IPS-NIHi7 (cell line): ENCODE data around the gene ITGB5.
"Not testable (repeated sequence)": the region's sequence is repeated elsewhere in the genome, so short reads cannot be mapped to it uniquely, and the experiment has no call there.

Experiments
- DNase-seq: peaks from one replicate; pipeline ENCODE4 v3.0.0; 2012; ENCODE audit warnings: mixed read lengths; ENCODE audit errors: extremely low spot score

The ITGB5 gene

DNA sequence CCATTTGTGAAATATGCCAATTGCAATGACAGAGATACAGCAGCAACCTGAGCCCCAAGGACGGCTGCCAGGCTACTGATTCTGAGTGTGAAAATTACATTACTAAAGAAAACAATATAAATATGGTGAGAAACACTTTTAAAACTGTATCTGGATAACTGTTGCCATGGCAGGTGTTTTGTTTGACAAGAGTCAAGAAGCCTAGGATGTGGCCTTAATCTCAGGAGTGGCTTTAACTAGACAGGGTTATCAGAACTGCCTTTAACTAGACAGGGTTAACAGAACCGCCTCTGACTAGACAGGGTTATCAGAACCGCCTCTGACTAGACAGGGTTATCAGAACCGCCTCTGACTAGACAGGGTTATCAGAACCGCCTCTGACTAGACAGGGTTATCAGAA, 98.1 kb downstream of the ITGB5 start:
- DNase-seq, result not testable (repeated sequence)

GRCh38 chr3:124788254-124788745, 98.9 kb downstream of the ITGB5 start:
- no peak for DNase-seq

- no peak for DNase-seq
Measured at GRCh38 chr3:124787476-124788195, 99.5 kb downstream of the ITGB5 start.

- no peak for DNase-seq
Measured at GRCh38 chr3:124786511-124787241, 100.5 kb downstream of the ITGB5 start.

DNA sequence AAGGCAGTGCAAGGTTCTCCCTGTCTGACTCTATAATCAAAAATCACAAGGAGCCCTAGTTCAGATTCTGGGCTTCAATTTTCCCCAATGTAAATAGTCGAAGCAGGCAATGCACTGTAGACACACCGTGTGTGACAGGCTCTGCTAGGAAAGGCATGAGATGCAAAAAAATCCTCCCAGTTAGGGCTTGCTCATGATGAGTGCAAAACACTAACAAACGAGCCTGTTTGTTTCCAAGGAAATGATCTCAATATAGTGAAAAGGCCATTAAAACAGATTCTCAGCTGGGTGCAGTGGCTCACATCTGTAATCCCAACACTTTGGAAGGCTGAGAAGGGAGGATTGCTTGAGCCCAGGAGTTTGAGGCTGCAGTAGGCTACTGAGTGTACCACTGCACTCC, 101.2 kb downstream of the ITGB5 start:
- DNase-seq, result no peak

DNA sequence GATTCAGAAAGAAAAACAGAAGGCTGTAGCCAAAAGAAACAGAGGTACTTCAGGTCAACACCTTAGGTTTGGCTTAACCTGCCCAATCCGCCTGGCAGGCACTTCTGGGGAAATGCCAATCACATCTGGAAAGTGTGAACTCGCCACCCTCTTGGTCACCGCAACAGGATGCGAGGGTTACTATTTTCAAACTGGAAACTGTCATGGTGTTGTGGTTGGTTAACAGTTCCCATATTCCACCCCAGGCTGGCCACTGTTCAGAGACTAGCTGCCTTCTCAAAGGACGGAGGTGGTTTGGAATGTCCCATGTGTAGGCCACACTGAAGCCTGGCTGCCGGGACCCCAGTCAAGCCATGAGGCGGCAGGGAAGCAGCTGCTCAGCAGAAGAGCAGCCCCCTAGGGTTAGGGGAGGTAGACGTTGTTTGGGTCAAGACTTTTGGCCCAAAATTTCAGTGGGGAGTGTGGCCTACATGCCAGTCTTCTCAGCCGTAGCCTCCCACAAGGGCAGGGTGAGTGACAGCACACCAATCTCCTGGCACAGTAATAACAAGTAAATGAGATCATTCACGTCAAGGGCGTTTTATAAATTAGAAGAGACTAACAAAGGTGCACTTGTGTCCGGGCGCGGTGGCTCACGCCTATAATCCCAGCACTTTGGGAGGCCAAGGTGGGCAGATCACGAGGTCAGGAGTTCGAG, 102.3 kb downstream of the ITGB5 start:
- no peak for DNase-seq

DNA sequence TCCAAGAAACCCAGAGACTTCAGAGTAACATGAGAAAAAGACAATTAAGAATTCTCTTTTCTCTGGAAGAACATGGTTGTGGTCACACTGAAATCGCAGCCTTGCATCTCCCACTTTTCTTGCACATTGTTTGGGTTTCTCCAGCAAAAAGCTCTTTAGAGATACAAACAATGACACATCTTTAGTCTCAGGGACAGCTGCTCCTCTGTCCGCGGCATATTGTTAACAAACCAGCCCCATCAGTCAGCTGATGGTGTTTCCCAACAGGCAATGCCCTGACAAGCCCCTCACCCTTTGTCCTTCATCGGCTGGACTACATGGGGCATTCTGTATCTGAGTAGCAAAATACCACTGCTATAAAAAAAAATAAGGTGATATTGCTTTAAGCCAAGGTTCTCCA, 103.5 kb downstream of the ITGB5 start:
- DNase-seq, result no peak

GRCh38 chr3:124782377-124782712, 104.8 kb downstream of the ITGB5 start:
- not testable (repeated sequence) for DNase-seq

DNA sequence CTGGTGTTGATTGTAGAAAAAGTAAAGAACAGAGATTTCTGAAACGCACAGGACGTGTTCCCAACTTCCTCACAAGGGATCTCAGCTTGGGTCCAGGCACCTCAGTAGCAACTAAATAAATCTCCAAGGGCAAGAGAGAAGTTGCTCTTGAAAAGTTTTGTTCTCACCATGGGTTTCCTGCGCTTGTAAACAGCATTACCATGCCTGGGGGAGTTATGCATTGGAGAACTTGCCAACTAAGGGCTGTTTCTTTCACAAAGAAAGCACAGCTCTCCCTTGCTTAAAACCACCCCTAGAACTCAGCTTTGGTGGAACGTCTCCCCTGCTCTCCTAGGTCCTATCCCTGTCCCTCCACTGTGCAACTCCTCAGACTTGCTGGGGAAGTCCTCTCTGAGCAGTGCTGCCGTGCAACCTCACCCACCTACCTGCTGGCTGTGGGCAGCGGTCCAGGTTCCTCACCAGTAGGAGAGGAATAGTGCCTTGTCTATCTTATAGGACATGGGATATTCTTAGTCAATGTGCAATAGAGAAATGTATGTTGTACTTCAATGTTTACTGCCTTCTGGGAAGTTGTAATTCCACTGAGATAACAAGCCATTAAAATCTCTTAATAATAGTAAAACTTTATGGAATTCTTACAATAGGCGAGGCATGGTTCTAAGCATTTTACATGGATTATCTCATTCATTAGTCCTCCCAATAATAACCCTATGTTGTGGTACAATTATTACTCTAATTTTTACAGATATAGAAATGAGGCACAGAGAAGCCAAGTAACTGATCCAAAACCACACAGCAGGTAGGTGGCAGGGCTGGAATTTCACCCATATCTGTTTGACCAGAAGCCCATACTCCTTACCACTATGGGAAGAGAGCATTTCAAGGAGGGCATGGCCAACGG, 105.4 kb downstream of the ITGB5 start:
- no peak for DNase-seq

DNA sequence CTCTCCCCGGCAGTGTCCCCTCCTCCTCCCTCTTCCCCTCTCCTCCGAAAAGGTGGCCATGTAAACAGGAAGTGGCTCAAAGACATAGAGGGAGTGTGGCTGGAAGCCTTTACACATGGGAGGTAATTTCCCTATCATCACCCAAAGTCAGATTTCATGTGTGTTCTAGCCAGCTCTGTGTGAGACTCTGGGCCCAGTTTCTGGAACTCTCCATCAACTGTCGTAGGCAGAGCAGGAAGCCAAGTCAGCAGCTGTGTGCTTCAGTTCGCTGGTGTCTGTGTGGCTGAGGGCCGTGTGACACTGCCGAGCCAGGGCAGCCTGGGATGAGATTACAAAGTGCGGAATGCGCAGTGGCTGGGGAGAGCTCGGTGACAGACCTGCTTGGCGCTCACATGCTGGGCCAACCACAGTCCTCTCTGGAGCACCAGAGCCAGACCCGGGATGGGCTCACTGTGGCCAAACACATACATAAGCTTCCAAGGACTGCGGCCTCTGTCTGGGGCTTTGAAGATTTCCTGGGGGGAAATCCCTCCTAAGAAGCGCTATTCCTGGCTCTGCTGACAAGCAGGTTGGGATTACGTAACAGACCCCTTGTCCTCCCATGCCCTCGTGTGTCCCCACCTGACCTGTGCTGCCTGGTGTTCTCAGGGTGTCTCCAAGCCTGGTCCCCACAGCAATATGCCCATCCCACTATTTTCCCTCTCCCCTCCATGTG, 106.2 kb downstream of the ITGB5 start:
- DNase-seq, result peak; percentile 49

DNA sequence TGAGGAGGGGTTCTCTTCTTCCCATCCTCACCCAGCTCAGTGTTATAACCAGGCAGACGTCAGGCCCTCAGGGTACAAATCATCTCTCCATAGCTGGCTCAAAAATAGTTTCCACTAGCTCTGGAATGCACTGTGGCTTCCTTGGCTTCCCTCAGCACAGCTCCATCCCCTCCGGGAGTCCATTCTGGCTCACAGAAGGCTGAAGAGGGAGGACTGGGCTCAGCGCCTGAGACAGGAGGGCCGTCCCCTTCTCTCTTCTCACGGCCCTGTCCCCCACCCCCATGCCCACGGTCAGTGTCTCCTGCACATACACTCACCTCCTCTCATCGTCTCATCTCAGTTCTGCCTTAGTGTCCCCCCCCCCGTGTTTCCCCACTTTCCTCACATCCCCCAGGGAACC, 106.8 kb downstream of the ITGB5 start:
- no peak for DNase-seq

DNA sequence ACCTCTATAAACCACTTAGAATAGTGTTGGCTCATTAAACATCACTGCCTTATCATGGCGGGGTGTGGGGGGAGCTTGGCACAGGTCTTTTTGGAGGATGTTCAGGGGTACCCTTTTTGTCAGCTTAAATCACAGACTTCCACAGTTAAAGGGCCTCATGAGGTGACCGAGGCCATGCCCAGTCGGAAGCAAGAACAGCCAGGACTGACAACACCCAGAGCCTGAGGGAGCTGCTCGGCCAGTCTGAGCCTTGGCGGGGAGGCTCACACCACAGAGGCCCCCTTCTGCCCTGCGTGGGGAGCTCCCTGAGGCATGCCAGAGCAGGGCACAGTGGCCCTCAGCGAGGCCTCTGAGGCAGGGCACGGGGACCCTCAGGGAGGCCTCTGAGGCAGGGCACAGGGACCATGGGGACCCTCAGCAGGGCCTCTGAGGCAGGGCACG, 107.4 kb downstream of the ITGB5 start:
- DNase-seq, result no peak

GRCh38 chr3:124779116-124779515, 108.0 kb downstream of the ITGB5 start:
- DNase-seq, result no peak

GRCh38 chr3:124777762-124778470, 109.2 kb downstream of the ITGB5 start:
- no peak for DNase-seq

DNA sequence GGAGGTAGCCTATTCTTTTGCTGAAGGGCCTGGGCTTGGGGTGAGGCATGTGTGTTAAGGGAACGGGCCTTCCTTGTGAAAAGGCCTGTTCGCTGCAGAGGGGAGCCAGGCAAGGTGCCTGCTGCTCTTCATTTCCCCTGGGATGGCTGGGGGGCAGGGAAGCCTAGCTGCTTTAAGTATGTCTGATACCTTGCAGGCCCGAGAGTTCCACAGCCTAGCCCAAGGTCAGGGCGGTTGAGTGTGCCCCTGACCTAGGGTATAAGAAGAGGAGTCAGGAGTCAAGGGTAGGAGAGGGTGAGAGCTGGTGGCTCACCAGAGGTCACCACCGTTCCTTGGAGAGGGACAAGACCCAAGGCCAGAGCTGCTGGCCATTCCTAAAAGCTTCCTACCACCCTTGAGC, 110.3 kb downstream of the ITGB5 start:
- DNase-seq, result no peak

DNA sequence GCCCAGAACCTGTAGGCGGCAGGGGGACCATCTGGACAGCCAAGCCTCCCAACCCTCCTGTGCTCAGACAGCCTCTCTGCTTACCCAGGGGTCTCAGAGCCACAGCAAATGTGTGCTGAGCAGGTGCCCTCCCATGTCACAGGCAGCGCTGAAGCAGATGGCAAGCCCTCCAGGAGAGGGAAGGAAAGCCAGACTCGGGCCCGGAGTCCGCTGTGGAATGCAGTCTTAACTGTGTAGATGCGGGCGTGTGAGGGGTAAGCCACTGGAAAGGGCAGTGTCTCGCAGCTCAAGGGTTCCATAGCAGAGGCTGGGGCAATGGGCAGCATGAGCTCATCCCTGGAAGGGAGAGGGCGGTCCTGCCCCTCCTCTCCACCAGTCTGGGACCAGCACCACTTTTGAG, 111.3 kb downstream of the ITGB5 start:
- no peak for DNase-seq

DNA sequence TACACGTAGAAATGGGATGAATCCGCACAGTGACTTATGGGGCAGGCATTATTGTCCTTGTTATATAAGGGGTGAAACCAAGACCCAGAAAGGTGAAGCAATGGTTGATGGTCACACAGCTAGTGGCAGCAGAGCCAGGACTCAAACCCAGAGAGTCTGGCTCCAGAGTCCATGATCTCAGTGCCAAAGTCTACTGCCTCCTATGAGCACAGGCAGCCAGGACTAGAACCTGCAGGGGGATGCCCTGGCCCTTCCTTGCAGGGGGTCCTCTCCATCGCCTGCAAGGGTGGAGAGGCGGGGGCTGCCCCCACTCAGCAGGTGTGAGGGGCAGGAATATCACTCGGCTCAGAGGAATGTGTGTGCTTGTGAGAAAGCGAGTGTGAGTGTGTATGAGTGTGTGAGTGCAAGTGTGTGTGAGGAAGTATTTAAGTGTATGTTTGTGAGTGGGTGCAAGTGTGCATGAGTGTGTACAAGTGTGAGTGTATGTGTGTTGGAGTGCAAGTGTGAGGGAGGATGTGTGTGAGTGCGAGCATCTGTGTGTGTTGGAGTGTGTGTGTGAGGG, 112.2 kb downstream of the ITGB5 start:
- no peak for DNase-seq

- peak; percentile 73 for DNase-seq
Measured at GRCh38 chr3:124774327-124774718, 112.8 kb downstream of the ITGB5 start.

DNA sequence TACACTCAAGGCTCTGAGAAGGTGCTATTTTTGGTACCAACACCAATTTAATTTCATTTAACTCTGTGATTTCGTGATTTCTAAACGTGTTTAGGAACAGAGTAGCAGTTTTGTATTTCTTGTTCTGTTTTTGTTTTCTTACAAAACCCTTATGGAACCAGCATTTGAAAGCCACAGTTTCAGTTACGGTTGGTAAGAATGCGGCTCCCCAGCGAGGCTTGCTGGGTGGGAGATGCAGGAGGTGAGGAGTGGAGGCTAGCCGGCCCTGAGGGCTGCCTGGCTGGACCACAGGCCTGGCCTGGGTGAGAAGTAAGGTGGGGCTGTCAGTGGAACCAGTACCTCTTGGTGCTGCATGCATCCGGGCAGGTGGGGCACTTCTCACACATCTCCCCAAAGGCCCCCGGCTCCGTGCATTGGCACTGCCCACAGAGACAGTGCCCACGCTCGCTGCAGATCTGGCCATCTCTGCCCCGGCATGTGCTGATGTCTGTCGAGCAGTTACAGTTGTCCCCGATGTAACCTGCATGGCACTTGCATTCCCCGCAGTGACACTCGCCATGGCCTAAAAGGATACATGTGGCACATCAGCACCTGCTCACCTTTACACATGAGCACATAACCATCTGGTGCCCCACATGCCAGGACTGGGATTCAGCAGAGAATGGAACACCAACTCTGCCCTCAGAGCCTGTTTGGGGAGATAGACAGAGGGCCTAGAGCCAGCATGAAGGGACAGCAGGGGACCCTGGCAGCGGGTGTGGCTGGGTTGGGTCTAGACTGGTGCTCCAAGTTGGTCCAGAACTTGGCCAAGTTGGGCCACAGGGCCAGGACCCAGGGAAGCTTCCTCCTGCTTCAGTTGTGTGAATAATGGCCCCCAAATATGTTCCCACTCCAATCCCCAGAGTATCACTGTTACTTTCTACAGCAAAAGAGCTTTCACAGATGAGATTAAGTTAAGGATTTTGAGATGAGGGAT, 113.5 kb downstream of the ITGB5 start:
- no peak for DNase-seq
